HG03066 (cell line): Measurements from ENCODE around the gene NDC80.
A peak's percentile ranks its signal among the peaks of the same experiment; 100 is the strongest.

Source experiments
- ATAC-seq: cut with Tn5 transposase; IDR thresholded peaks from one replicate; pipeline ENCODE4 v1.9.1; 2021; ENCODE audit warnings: low read depth; ENCODE audit not compliant: unreplicated experiment

The NDC80 gene

GRCh38 chr18:2555895-2556294 lies 15.5 kb upstream of the NDC80 start:
- no peak for ATAC-seq

DNA sequence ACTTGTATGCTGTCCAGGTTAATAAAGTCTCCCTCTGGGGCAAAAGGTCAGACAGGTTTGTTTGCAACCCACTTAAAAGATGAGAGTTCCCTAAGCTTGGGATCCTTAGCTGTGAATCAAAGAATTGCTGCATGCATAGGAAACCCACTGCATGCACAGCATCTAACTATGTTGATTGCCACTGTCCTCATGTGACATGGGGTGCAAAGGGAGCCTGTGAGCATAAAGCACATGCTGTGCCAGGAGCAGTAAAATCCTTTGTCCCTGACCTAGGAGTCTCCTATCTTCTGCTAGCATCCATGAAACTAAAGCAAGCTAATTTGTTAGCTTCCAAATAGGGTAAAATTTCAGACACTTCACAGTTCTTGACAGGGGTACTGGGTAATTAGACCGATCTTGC lies 13.8 kb upstream of the NDC80 start:
- ATAC-seq, result no peak

DNA sequence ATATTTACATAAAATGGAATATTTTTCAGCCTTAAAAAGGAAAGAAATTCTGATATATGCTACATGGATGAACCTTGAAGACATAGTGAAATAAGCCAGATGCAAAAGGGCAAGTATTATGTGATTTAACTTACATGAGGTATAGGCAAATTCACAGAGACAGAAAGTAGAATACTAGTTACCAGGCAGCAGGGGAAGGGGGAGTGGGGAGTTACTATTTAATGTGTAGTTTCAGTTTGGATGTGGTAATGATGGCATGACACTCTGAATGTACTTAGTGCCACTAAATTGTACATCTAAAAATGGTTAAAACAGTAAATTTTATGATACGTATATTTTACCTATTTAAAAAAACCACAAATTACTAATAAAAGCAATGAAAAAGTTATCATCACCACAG lies 12.1 kb upstream of the NDC80 start:
- ATAC-seq, result no peak

DNA sequence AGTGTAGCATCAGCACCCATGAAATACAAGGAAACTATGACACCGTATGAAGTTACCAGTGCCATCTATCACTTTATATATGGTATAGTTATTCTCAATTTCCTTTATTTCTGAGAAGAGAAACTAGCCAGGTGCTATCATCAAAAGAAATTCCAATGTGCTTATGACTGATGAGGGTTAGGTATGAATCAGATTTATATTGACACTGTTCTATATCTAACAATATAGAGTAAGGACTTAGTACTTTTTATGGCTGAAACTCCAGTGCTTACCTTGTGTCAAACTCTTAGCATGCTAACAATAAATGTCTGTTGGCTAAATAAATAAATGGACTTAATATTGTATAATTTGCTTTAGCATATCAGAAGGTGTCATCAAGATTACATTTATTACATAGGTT lies 7.0 kb upstream of the NDC80 start:
- ATAC-seq, result no peak

DNA sequence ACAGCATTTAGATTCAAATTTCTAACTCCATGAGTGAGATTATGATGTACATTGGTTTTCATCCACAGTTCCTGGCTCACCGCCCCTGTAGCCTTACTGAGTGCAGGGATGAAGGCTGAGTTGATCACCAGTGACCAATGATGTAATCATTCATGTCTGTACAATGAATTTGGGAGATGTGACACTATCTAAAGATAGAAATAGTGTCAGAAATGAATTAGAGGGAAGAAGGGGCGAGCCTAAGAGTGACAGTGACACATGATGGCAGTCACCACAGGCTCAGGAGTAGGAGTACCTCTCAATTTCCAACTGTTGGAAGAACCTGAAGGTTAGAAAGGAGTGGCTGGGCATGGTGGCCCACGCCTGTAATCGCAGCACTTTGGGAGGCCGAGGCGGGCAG lies 3.2 kb upstream of the NDC80 start:
- ATAC-seq, result no peak

DNA sequence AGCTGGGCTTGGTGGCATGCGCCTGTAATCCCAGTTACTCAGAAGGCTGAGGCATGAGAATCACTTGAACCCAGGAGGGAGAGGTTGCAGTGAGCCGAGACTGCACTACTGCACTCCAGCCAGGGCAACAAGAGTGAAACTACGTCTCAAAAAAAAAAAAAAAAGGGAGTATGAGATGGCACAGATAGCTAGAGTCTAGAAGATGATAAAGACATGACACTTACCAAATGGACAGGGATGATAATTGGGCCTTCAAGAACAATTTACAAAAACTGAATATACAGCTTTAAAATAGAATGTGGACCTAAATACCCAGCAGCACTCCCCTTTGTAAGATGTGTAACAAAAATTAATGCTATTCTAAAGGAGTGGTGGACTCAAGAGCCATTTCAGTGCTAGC lies 2.8 kb upstream of the NDC80 start:
- ATAC-seq, result no peak

GRCh38 chr18:2569338-2570207 lies 1.8 kb upstream of the NDC80 start:
- ATAC-seq, result no peak

GRCh38 chr18:2570772-2571199 lies 571 bp upstream of the NDC80 start:
- ATAC-seq, result peak; percentile 53

GRCh38 chr18:2572171-2572569 lies 813 bp downstream of the NDC80 start:
- no peak for ATAC-seq

- no peak for ATAC-seq
Observed at GRCh38 chr18:2572892-2573291, 1.5 kb downstream of the NDC80 start.

DNA sequence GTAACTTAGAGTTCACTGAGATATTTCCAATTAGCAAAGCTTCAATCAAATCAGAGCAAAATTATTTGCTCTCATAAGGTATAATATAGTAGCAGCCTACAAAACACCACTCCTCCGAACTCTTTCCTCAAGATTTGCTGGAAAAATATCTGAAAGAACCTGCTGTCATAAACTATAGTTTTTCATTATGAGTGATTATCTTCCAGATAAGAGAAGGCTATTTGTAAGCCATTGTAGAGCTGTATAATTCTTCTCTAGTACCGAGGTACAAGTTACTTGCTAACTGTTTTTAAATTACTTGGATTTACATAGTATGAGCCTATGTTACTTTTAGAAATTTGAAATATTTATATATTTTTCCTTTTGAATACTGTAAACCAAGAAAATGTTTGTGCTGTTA lies 2.1 kb downstream of the NDC80 start:
- no peak for ATAC-seq

GRCh38 chr18:2587788-2588187 lies 16.4 kb downstream of the NDC80 start:
- ATAC-seq, result no peak

DNA sequence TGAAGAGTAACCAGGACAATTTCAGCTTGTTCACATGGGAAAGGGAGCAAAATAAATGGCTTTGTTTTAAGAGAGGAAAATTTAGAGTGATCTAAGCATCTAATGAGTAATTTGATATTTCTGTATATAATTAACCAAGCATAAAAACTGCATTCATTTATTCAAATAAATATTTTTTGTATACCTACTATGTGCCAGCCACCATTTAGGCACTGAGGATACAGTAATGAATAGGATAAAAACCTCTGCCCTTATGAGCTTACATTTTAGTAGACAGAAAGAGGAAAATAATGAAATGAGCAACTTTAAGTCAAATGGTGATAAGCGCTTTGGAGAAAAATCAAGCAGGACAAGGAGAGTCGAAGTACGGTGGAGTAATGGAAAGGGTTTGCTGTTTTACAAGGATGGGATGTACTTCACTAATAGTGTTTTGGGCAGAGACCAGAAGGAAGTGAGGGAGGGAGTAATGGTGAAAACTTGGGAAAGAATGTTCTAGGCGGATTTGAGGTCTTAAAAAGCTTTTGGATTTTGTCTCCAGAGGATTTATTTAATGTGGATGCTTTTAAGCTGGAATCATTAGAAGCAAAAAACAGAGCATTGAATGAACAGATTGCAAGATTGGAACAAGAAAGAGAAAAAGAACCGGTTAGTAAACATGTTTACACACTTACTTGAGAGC lies 17.4 kb downstream of the NDC80 start:
- no peak for ATAC-seq

DNA sequence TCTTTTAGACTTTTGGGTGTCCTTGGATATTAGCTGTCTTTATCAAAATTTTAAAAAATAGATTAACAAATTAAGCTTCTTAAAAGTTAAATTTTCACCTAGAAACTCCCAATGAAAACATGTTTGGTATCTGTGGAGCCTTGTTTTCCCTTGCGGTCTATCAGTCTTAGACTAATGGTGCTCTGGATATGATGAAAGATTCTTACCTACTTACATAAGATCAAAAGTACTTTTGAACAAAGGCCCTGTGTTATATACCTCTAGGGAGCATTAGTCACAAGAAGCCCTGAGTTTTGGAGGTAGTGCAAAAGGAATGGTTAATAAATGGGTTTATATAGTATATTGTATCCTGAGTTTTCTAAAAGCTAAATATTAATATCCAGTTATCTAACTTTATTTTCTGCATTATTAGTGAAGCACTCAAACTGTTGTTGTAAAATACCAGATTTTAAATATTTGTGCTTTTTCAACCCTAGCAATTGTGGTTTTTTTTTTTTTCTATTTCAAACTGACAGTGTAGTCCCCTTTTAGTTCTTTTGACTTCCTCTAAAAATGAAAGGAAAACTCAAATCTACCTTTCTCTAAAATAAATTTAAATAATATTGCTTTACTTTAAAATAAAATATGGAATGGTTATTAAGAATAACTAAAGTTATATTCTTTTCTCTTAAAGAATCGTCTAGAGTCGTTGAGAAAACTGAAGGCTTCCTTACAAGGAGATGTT lies 18.1 kb downstream of the NDC80 start:
- ATAC-seq, result no peak

- ATAC-seq, result no peak
Observed at GRCh38 chr18:2590303-2590702, 18.9 kb downstream of the NDC80 start.

DNA sequence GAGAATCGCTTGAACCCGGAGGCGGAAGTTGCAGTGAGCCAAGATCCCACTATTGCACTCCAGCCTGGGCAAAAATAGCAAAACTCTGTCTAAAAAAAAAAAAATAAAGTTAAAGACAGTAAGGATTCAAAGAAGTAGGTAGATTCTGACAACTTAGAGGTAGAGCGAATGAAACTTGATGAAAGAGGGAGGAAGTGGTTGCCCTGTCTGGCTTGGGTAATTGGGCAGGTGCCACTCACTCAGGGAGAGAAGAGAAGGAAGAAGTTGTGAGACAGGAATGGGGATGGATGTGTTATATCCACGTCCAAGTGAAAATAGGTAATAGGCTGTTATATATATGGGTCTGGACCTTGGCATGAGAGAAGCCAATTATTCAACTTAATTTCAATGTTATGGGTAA lies 26.3 kb downstream of the NDC80 start:
- ATAC-seq, result no peak

- no peak for ATAC-seq
Observed at GRCh38 chr18:2602844-2603243, 31.5 kb downstream of the NDC80 start.

DNA sequence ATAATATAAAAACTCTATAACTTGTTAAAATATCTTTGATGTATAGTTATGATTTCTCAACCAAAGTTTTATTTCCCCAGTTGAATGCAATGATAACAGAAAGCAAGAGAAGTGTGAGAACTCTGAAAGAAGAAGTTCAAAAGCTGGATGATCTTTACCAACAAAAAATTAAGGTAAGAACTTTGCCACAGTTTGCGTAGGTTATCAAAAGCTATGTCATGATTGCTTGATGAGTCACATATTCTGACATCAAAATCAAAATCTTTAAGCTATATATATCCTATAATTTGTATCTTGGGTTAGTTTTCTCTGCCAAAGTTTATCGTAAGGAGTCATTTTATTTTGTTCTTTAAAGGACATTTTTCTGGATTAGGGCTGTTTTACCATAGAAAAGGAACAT lies 35.0 kb downstream of the NDC80 start:
- ATAC-seq, result no peak

DNA sequence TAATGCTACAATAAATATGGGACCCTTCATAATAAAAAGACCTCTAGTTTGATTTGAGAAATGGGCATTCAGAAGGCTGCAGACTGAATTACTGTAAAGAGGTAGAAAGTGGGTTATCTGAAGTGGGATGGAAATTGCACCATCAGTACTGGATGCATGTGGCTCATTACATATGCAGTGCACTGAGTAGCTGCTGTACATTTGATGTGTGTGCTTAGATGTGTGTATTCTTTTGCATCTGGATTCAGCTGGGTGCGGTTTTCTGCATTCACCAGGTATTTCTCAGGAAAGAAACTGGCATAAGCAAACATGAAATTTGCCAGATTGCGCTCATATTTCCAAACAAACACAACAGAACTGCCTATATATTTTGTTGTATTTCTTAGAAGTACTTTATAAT lies 38.2 kb downstream of the NDC80 start:
- ATAC-seq, result no peak

DNA sequence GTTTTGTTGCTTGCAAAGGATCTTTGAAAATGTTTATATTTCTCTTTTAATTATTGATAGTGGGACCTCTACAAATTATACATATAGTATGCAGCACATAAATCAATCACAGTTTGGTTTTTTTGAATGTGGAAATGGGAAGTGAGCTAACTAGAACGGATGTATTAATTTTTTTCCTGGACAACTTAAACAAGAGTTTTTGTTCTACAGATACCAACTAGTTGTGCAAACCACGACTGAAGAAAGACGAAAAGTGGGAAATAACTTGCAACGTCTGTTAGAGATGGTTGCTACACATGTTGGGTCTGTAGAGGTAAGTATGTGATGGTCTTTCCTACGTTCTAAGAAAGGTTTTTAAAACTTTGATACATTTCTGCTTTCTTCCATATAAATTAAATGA lies 39.2 kb downstream of the NDC80 start:
- ATAC-seq, result no peak

GRCh38 chr18:2612996-2613395 lies 41.6 kb downstream of the NDC80 start:
- ATAC-seq, result no peak
